Measurements from ENCODE around the gene C22orf15.
A peak's percentile ranks its signal among the peaks of the same experiment; 100 is the strongest.

C22orf15 gene

DNA sequence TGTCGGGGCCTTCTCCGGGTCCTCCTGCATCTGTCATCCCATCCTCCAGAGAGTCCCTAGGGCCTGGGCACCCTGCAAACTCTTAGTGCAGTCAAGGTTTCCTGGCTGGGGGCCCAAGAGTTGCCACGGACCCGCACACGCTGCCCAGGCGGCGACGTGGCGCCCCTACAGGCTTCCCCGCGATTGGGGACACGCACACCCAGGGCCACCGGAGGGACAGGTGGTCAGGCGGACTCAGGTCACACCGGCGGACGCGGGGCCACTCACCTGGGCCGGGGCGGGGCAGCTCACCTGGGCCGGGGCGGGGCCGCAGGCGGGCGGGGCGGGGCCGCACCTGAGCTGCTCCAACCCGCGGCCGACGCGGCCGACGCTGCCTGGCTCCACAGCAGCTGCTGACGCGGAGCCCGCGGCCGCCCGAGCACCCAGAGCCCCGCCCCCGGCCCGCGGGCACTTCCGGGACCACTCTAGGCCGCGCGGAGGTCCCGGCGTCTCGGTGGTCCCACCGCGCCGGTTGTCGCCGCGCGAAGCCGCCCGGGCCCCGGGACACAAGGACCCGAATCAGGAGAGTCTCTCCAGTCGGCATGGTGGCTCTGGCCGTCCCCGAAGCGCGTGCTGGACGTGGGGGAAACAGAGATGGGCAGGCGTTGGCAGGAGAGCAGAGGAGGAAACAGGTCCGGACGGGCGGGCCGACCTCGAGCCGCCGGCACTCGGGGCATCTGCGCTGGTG, 11.9 kb upstream of the C22orf15 start, which contains the start of gene ZNF70:
TSS of gene ZNF70 (minus strand) at position 399 of the 727 bp plus-strand sequence. CDS start 5,972 bp downstream, outside the sequence.
- DNase-seq, result peak; percentile 71 to 86 (median 79)

DNA sequence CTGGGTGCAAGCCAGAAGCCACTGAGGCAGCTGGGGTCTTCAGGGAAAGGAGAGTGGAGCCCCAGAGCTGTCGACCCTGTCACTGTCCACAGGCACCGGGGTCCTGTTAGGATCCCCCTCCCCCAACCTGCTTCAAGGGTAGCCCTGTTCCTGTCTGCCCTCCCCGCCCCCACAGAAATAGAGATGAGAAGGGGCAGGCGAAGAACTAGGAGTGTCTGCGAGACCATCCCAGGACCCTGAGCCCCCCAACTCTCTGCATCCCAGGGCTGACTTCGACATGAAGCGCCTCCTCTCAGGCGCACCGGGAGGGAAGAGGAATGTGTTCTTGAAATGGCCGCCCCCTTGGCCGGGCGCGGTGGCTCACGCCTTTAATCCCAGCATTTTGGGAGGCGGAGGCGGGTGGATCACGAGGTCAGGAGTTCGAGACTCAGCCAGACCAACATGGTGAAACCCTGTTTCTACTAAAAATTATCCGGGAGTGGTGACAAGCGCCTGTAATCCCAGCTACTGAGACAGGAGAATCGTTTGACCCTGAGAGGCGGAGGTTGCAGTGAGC, 11.3 kb upstream of the C22orf15 start:
- no peak for DNase-seq

DNA sequence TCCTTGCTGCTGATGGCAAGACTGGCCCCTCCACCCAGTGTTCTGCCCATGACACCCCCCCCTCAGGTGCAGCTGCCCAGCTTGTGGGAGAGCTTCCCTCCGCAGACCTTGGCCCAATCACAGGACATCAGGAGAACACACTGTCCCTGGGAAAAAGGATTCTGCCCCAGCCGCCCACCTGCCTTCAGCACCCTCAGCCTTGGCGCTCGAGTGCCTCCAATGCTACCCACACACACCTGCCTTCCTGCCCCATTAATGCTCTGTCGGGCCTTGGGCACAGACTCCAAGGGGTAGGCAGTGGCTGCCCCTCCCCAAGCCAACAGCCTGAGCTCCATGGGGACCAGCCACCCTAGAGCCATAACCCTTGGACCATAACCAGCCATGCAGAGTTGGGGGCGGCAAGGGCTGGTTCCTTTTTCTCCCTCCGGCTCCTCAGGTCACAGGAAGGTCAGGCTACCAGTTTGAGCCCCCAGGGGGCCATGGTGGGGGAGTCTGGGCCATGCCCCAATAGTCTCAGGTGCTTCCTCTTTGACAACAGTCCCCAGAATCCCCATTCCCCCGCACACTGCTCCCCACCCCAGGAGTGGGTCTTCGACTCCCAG, 10.6 kb upstream of the C22orf15 start:
- DNase-seq, result no peak

DNA sequence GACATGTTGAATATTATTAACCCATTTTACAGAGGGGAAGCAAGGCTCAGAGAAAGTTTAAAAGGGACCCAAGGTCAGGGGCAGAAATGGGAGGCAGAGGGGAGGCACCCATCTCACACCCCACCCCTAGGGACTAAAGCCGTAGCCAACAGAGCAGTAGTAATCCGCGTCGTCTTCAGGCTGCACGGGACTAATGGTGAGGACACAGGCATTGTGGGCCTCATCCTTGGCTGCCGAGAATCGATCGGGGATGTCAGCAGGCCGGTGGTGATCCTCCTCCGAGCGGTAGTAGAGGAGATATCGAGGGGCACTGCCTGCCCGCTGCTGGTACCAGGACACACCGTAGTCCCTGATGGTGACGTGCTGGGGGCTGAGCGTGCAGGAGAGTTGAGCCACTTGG, 10.0 kb upstream of the C22orf15 start:
- no peak for DNase-seq

DNA sequence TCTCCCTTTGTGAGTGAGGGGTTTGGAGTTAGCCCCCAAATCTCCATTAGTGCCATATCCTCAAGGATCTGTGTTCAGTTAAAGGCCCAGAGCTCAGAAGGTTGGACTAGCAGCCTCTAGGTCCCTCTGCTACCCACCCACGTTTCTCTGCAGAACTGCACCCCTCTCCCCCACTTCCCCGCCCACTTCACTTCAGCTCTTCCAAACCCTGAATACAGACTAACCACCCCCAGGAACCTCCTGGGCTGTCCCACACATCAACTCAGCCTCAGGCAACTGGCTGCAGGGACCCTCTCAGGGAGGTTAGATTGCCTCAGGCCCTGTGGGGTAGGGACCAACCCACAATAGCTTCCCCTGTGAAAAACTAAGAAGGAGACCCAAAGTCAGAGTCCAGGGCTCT, 9.4 kb upstream of the C22orf15 start:
- DNase-seq, result no peak

DNA sequence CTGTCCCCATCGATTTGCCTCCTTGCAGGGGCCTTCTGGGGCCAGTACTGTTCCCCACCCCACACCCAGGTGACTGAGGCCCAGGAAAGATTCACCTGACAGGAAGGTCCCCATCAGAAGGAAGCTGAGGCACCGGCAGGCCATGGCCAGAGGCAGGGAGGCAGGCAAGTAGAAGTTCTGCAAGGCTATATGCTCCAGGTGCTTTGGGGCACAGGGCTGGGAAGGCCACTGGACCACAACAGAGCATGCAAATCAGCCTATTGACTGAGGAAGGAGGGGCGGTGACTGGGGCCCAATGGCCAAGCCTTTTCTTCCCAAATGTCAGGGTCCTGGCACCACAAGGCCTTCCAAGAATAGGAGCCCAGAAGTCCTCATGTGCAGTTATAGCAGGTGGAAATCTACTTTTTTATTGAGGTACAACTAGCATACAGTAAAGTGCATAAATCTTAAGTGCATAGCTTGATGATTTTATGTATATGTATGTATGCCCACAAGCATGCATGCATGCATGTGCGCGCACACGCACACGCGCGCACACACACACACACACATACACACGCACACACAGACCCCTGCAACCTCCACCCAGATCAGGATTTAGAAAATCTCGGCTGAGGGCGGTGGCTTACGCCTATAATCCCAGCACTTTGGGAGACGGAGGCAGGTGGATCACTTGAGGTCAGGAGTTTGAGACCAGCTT, 8.4 kb upstream of the C22orf15 start, which contains the start of gene VPREB3:
TSS of gene VPREB3 (minus strand) at position 206 of the 700 bp plus-strand sequence. CDS start at position 144, 62 bp downstream.
- no peak for DNase-seq

DNA sequence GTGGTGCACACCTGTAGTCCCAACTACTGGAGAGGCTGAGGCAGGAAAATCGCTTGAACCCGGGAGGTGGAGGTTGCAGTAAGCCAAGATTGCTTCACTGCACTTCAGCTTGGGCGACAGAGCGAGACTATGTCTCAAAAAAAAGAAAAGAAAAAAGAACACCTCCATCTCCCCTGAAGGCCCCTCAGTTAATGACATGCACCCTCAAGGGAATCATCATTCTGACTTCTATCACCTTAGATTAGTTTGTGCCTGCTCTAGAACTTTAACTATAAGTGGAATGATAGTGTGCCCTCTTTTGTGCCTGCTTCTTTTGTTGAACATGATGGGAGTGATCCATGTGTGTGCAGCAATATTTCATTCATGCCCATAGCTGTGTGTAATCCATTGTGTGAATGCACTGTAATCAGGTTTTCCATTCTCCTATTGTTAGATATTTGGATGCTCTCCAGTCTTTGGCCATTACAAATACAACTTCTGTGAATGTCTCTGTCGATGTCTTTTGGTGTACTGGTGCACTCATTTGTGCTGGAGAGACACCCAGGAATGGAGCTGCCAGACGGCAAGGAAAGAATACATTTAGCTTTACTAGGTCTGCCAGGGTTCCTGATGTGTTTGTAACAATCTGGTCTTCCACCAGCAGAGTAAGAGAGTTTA, 7.7 kb upstream of the C22orf15 start:
- no peak for DNase-seq

DNA sequence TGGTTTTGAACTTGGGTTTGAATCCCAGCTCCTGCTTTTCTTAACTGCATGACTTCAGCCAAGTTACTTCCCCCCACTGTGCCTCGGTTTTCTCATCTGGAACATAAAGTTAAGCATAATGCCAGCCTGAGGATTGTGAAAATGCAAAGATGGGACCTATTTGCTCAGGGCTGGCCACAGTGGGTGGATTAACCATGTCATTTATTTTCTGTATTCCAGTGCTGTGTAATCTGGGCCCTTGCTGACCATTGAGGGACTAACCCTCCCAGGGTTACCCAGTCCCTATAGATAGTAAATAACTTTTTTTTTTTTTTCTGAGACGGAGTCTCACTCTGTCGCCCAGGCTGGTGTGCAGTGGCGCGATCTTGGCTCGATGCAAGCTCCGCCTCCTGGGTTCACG, 7.1 kb upstream of the C22orf15 start:
- DNase-seq, result no peak

DNA sequence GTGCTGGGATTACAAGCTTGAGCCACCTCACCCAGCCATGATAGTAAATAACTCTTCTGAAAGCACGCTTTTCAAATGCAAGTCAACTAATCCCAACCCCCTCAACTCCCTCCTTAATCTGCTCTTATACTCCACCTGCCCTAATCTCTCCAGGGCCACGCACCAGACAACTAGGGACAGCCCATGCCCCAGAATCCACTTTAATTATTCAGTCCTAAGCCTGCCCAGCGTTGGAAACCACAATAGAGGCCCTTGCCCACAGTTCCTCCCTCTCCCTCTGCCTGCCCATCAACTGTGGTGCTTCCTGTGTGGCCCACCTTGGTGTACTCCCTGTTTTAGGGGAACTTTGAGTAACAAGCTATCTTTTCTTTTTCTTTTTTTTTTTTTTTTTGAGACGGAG, 5.9 kb upstream of the C22orf15 start:
- DNase-seq, result no peak

DNA sequence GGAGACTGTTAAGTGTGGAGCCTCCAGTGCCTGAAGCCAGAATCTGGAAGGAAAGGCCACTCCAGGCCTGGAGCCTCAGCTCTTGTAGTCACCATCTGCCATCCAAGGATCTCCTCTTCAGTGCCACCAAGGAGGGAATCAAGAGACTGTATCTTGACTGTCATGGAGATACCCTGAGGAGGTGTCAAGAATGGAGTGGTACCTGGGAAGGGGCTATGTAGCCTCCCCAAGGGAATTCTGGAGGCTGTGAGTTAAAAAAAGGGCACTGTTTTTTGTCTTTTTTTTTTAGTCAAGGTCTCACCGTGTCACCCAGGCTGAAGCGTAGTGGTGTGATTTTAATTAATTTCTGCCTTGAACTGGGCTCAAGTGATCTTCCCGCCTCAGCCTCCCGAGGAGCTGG, 3.2 kb upstream of the C22orf15 start:
- DNase-seq, result no peak

DNA sequence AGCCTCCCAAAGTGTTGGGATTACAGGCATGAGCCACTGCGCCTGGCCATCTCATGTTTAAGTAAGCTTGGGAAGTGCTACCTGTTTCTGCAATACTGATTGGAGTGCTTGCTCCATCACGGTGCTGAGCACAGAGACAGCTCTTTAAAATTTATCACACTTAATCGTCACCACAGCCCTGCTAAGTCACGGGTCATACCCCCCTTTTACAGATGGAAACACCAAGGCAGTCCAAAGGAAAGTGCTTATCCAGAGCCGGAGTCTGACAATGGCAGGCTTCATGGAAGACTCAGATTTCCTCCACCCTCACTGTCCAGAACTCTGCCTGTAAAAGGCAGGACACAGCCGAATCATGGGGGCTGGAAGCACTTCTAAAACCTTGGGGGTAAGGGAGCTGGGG, 2.7 kb upstream of the C22orf15 start:
- no peak for DNase-seq

DNA sequence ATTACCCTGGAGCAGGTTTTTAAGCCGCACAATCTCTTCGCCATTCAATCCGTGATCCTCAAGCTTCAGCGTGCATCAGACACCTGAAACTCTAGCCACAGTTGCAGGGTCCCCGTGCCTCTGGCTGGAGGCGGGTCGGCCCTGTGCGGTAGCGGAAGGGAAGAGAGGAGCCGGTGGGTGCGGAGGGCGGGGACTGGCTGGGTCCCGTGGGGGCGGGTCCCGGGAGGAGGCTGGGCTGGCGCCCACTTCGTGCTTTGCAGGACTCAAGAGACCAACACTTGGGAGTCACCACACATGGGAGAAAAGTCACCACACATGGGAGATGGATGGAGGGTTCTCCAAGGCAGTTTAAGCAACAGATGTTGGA, 772 bp downstream of the C22orf15 start:
- DNase-seq, result peak in 5 of 6 experiments; percentile 37 to 56 (median 49)

DNA sequence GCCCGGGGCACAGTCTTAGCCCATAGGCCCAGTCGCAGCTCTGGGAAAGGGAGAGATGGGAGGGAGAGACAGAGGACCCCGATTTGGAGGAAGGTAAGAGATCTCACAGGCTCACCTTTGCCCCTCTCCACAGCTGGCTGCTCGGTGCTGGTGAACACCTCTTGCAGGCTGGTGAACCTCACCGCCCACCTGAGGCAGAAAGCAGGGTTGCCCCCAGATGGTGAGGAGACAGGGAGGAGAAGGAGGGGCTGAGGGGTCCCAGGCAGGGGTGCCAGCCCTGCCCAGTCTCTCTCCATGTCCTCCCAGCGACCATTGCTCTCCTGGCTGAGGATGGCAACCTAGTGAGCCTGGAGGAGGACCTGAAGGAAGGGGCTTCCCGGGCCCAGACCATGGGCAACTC, 1.2 kb downstream of the C22orf15 start:
- DNase-seq, result no peak

DNA sequence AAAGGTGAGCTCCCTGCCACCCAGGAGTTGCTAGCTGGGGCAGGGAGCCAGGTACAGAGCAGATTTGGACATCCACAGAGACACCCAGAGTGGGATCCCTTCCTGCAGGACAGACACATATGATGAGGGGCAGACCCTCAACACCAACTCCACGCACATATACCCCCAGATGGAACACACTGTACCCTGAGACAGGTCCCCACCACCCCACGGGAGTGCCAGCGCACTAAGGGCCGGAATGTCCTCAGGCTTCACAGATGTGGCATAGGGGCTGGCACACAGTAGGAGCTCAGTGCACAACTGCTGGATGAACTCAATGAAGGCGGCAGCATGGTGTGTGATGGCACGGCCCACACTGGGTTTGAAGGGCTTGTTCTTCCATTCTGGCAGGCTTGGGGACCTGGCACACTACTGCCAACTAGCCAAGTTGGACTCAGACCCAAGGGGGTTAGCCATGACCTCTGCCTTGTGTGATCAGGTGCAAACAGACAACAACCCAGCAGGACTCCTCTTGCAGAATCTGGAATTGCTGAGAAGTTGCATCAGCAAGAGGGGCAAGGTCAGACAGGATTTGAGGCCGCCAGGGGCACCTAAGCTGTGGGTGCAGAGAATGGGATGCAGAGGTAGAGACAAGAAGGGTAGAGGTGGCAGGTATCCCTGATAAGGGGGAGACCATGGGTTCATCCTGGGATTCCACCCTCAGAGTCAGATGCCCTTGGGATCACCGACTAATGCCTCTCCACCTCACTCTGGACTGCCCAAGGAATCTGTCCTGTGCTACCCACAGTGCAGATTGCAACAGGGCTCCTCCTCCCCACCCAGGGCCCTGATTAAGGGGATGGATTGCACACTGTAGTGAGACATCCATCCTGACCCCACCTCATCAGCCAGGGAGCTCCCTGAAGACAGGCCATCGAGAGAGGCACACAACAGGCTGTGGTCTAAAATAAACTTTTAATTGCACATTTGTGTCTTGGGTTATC, 2.4 kb downstream of the C22orf15 start:
- DNase-seq, result no peak

DNA sequence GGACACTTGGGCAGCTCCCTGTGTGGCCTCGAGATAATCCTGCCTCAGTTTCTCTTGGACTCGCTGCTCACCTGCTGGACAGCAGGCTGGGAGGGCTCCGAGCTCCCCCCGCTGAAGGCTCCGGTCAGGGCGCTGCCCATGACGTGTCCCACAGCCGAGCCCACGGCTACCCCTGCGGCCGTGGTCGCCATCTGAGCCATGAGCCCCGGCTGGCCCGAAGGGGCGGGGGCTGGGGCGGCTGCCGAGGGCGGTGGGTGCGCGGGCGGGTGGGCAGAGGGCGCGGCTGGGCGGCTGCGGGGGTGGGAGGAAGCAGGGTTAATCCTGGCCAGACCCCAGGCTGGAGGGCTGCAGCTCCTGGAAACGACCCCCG, 4.5 kb downstream of the C22orf15 start:
- DNase-seq, result no peak

DNA sequence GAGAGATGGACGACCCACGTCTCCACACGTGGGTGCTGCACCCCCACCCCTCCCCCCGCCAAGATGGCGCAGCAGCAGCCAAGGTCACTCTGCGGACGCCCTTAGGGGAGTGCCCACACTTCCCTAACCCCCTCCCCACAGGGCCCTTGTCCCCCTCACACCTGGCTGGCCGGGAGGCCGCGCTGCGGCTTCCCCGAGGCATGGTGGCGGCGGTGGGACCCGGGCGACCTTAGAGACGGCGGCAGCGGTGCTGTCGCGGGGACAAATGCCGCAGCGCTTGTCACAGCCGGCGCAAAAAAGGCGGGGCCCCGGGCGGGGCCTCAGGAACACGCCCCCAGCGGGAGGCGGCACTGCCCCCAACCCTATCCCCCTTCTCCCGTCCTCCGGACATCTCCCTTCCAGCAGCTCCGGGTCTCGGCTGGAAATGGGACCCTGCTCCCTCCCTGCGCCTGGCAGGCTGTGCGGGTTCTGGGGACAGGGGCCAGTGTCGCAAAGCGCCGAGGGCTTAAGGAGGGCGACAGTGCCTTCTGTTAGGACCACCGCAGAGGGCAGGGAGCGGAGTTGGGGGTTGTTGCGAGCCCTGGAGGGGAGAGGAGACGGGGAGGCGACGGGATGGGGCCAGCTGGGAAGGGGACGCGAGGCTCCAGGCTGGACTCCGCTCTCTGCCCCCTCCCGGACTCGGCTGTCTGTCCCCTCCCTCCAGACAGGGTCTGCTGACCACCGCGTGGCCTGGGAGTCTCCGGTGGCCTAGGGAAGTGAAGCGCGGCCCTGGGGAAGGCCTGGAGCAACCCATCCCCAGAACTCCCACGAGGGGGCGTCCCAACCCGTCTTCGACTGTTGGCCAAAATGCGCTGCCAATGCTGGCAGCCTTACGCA, 5.1 kb downstream of the C22orf15 start, which contains the start of gene CHCHD10:
TSS of gene CHCHD10 (minus strand) at position 300 of the 876 bp plus-strand sequence. CDS start at position 202, 98 bp downstream.
- peak; percentile 40 to 73 (median 68) for DNase-seq

DNA sequence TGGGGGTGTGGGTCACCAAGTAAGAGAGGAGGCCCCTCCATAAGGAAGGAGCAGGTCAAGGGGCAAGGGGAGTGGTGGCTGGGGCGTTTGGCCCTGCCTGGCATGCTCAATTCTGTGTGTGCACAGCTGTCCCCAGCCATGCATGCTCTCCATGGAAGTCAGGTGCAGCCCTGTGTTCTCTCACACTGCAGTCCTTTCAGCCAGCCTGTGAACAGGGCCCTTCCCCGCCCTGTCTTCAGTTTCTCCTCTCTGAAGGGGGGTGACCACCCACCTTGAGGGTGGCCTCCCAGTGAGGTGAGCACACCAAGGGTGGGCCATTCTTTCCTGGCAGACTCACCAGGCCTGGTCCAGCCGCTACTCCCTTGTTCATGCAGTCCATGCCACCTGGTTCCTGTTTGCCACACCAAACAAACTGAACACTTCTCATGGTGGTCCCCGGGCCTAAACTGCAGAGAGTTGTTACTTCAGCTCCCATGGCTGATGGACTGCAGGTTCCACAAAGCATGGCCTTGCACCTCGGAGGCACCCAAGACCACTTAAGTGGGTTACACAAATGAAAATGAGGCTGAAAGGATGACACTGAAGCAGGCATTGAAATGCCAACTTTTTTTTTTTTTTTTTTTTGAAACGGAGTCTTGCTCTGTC, 6.7 kb downstream of the C22orf15 start:
- DNase-seq, result no peak

DNA sequence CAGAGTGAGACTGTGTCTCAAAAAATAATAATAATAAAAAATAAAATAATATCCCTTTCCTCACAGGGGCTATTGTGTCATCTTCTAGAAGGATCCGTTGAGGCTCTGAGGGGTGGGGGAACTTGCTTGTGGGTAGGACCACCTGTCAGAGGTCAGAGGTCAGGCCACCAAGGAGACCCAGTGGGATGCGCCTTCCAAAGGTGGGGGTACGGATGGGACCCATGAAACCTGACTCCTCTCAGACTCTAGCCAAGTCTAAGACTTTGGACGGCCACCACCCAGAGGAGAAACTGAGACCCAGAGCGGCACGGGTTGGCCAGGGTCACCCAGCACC, 9.5 kb downstream of the C22orf15 start:
- DNase-seq, result no peak

DNA sequence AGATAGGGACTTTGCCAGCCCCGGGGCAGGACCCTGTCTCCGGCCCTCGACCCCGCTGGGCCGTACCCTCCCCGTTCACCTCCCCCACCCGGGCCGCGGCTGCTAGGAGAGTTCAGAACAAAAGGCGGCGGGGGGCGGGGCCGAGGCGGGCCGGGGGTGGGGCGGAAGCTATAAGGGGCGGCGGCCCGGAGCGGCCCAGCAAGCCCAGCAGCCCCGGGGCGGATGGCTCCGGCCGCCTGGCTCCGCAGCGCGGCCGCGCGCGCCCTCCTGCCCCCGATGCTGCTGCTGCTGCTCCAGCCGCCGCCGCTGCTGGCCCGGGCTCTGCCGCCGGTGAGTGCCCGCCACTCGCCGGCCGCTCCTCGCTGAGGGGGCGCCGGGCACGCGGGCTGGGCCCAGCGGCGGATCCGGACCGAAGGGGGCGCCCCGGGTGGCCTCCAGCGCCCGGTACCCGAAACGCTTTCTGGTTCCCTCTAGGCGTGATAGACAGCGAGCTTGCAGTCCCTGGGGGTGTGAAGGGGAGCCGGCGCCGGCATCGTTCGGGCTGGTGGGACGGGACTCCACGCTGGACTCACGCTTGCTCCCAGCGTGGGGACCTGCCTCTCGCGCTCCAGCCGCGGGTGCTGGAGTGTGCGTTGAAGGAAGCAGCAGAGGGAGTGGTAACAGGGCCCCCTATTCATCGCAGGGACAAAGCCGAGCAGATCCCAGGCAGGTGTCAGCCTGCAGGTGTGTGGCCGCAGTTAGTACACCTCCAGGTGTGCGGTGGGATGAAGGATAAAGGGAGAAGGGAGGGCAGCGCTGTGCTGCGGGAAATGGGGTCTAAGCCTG, 10.1 kb downstream of the C22orf15 start, which contains the start of gene MMP11:
TSS of gene MMP11 (plus strand) at position 201 of the 825 bp plus-strand sequence. CDS start at position 223, 22 bp downstream.
- peak; percentile 16 to 71 (median 56) for DNase-seq

Measured in stimulated activated naive CD4-positive, alpha-beta T cell (primary cell).